Stimulated activated CD4-positive, alpha-beta T cell treated with anti-CD3 and anti-CD28 coated beads, Interleukin-15, amount 100 ng/mL, for 48 hours (primary cell): ENCODE results near the gene AUNIP.
A peak's percentile ranks its signal among the peaks of the same experiment; 100 is the strongest.

Experiments used
- DNase-seq, 2 donors: peaks; one replicate each; pipeline ENCODE4 v3.0.0-alpha.2; 2020; ENCODE audit warnings: low read depth in 2 of 2

AUNIP gene, protein sequence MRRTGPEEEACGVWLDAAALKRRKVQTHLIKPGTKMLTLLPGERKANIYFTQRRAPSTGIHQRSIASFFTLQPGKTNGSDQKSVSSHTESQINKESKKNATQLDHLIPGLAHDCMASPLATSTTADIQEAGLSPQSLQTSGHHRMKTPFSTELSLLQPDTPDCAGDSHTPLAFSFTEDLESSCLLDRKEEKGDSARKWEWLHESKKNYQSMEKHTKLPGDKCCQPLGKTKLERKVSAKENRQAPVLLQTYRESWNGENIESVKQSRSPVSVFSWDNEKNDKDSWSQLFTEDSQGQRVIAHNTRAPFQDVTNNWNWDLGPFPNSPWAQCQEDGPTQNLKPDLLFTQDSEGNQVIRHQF

GRCh38 chr1:25858906-25859789 is at the start of gene AUNIP:
Gene AUNIP (minus strand): TSS chr1:25859457. CDS start chr1:25859357, 100 bp downstream.
- peak; percentile 84 to 89 for DNase-seq

DNA sequence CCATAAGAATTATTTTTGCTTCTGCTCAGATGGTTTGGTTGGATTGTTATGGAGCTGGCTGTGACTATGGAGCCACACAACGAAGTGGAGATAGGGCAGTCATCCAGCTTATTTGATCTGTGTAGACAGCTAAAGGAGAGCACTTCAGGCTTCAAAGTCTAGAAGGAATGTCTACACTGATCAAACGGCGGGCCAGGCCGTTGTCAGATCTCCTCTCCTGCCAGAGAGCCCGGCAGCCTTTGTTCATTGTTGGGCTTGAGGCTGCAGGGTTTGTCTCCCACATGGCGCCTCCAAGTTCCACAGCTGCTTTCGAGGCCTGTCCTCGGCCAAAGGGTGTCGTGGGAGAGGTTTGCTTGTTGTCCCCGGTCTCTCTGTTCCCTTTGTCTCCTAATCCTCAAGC is 49.8 kb upstream of the AUNIP start:
- no peak for DNase-seq

DNA sequence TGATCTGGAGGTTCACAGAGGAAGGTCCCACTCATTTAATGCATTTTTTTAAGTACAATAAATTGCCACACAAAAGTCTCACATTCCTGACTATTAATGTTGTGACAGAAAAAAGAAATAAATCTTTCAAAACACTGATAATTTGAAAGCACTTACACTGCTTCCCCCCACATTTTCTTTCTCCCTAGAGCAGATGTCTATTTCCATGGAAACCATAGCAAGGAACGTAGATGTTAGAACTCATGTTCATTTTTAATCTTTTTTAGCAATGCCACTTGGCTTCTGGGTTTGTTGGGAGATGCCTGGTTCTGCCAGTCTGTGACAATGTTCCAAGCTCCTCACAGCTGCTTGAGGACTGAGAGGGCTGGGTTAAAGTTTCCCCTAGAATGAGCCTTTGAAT is 48.9 kb upstream of the AUNIP start:
- no peak for DNase-seq

DNA sequence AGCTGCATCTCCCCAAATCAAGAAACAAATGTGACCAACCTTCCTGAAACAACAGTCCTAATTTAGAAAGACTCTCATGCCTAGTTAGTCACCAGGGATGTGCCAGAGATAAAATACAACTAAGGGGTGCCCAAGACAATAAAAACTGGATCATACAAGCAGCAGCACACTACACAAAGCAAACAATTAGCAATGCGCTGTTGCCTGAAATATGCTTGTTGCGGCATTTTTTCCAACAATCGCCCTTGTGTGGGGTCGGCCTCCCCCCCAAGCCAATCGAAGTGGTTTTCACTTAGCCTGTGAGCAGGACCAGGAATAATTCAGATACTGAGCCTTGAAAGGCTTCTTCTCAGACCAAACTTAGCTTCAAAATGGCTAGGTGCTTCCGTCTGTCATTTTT is 48.3 kb upstream of the AUNIP start:
- no peak for DNase-seq

- DNase-seq = no peak
These were observed 47.5 kb upstream of the AUNIP start for GRCh38 chr1:25906644-25907300.

GRCh38 chr1:25905680-25906643 is 46.7 kb upstream of the AUNIP start, which contains the start of gene STMN1:
Gene STMN1 (minus strand): TSS chr1:25906419. CDS start chr1:25904676, 1,743 bp downstream.
- DNase-seq = peak; percentile 87 to 88

GRCh38 chr1:25904943-25905679 is 45.9 kb upstream of the AUNIP start:
- DNase-seq = peak; percentile 93 to 97

- DNase-seq = no peak
These were observed 44.7 kb upstream of the AUNIP start for GRCh38 chr1:25903986-25904385.

- no peak for DNase-seq
These were observed 43.2 kb upstream of the AUNIP start for GRCh38 chr1:25902462-25902861.

- no peak for DNase-seq
These were observed 41.0 kb upstream of the AUNIP start for GRCh38 chr1:25900219-25900618.

GRCh38 chr1:25899792-25900191 is 40.5 kb upstream of the AUNIP start:
- DNase-seq = no peak

- DNase-seq = no peak
These were observed 39.2 kb upstream of the AUNIP start for GRCh38 chr1:25898223-25899015.

- no peak for DNase-seq
These were observed 38.5 kb upstream of the AUNIP start for GRCh38 chr1:25897754-25898153.

GRCh38 chr1:25896266-25896665 is 37.0 kb upstream of the AUNIP start:
- no peak for DNase-seq

DNA sequence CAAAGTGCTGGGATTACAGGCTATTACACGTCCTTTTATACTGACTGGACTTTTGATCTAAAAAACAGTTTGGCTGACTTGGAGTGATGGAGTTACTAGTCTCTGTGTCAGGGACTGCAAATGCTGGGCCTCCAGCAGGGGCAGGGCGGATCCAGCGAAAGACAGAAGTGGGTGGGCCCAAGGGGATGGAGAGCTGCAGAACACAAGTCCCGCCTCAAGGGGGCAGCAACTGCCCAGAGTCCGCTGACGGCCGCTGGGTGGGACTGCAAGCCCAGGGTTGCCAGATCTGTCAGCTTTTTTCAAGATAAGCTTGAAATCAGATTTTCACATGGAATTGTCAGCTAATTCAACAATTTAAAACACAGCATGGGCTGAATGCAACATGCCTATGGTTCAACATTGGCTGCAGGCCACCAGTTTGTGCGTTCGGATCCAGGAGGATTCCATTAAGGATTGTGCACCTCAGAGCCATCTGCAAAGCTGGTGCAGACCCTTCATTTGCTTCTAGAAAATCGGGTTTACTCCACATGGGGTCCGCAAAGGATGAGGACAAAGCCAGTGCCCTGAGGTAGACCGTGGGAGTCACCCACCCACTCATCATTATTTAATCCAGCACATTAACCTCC is 36.2 kb upstream of the AUNIP start:
- peak; percentile 81 to 84 for DNase-seq

GRCh38 chr1:25893116-25893515 is 33.9 kb upstream of the AUNIP start:
- DNase-seq = no peak

GRCh38 chr1:25891606-25892005 is 32.3 kb upstream of the AUNIP start:
- no peak for DNase-seq

DNA sequence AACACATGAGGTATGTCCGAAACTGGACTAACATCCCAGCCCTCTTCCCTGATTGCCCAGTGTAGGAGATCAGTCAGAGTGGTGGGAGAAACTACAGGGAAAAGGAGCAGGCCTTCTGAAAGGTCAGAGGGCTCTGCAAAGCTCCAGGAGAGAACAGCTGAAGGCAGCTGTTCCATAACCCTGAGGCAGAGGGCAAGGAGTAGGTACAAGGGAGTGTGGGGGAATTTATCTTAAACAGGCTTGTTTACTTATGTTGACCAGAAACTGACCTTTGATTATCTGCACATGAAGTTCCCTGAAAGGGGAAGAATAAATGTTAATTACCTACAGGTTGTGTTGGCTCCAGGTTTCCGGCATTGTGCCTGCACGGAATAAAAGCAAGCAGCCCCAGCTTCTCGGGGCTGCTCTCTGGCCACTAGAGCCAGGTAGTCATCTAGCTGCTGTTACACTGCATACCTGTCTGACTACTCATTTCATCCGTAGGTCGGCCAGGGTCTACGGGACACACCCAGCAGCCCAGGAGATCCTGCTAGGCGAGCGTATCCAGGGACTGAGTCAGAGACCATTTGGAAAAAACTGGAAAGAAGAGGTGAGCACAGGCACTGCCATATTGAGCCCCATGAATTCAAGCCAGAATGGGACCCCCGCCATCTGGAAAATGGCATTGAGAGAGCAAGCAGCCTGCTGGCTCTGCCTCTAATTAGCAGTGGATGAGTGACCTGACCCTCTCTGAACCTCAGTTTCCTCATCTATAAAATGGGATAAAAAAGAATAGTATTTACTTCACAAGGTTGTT is 31.2 kb upstream of the AUNIP start:
- no peak for DNase-seq
